Measurements from ENCODE around the gene GSTK1.

Gene GSTK1

GRCh38 chr7:143300959-143301935 lies 38.0 kb downstream of the GSTK1 start:
- DNase-seq = no peak

- DNase-seq = no peak
These were observed 40.5 kb downstream of the GSTK1 start for GRCh38 chr7:143303733-143304132.

GRCh38 chr7:143304938-143305337 lies 41.7 kb downstream of the GSTK1 start:
- DNase-seq = no peak

- no peak for DNase-seq
These were observed 42.3 kb downstream of the GSTK1 start for GRCh38 chr7:143305423-143306070.

GRCh38 chr7:143308632-143309031 lies 45.4 kb downstream of the GSTK1 start:
- no peak for DNase-seq

- no peak for DNase-seq
These were observed 50.9 kb downstream of the GSTK1 start for GRCh38 chr7:143314127-143314526.

- DNase-seq = no peak
These were observed 52.5 kb downstream of the GSTK1 start, which contains the start of gene CLCN1 for GRCh38 chr7:143315776-143316175. Gene CLCN1 (plus strand): TSS chr7:143316111. CDS start chr7:143316213, 102 bp downstream.

- no peak for DNase-seq
These were observed 53.3 kb downstream of the GSTK1 start for GRCh38 chr7:143316492-143316891.

- no peak for DNase-seq
These were observed 55.4 kb downstream of the GSTK1 start for GRCh38 chr7:143318661-143319060.
